Frontal cortex (tissue), 4 donors: ENCODE results near the gene AMPD3. TPM values are rescaled to one million over a fixed set of nuclear protein-coding genes. Genes with fewer than 3 reads are reported as not detected.
"Not testable (repeated sequence)": the region's sequence is repeated elsewhere in the genome, so short reads cannot be mapped to it uniquely, and the experiment has no call there.

ENCODE experiments used
- DNase-seq, 2 donors: peaks; one replicate each; pipeline ENCODE4 v3.0.0; 2012; ENCODE audit warnings: low spot score in 2 of 2
- FAIRE-seq: peaks from 2 replicates; lab custom pipeline; 2012; peaks lifted over from hg19 to GRCh38; lab: Jason Lieb, UNC
- total RNA-seq: library from RNA; depleted of rRNA; stranded (reverse); fragments of >200 nt; gene quantifications from one replicate; pipeline ENCODE4 v1.2.3, GENCODE V29; 2014
- donor health status: control.
- donor health status: control.
- donor health status: control.

AMPD3 gene
- total RNA-seq, 1 donor from 2014 or later: 0.82 TPM

- no peak for FAIRE-seq
- no peak for DNase-seq
Measured at GRCh38 chr11:10436224-10436623, 18.8 kb upstream of the AMPD3 start.

GRCh38 chr11:10436683-10437082, 18.4 kb upstream of the AMPD3 start:
- FAIRE-seq, DNase-seq: not testable (repeated sequence)

DNA sequence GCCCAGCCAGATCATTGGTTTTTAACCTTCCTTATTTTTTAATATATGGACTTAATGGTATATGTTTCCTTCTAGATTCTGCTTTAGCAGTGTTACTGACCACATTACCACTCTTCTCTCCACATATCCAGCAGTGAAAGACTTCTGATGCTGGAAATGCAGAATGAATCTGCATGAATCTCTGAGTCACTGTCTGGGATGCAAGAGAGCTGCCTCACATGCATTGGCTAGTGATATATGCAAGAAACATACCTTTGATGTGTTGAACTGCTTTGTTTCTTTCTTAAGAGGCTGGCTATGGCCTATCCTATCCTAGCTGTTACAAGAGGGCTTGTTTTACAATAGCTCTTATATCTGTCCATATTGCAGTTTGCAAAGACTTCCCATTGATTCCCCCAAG, 16.6 kb upstream of the AMPD3 start:
- FAIRE-seq (no peak), DNase-seq (no peak)

- no peak for DNase-seq
Measured at GRCh38 chr11:10439351-10439750, 15.7 kb upstream of the AMPD3 start.

GRCh38 chr11:10439924-10440323, 15.1 kb upstream of the AMPD3 start:
- no peak for DNase-seq

More at GRCh38 chr11:10439351-10439750, 15.7 kb upstream of the AMPD3 start:
- FAIRE-seq: no peak

GRCh38 chr11:10440401-10440800, 14.7 kb upstream of the AMPD3 start:
- FAIRE-seq (no peak), DNase-seq (no peak)

More at GRCh38 chr11:10439924-10440323, 15.1 kb upstream of the AMPD3 start:
- FAIRE-seq: no peak

- DNase-seq: no peak
- no peak for FAIRE-seq
Measured at GRCh38 chr11:10441091-10441490, 14.0 kb upstream of the AMPD3 start.

GRCh38 chr11:10441652-10442503, 13.2 kb upstream of the AMPD3 start:
- no peak for DNase-seq
- no peak for FAIRE-seq

DNA sequence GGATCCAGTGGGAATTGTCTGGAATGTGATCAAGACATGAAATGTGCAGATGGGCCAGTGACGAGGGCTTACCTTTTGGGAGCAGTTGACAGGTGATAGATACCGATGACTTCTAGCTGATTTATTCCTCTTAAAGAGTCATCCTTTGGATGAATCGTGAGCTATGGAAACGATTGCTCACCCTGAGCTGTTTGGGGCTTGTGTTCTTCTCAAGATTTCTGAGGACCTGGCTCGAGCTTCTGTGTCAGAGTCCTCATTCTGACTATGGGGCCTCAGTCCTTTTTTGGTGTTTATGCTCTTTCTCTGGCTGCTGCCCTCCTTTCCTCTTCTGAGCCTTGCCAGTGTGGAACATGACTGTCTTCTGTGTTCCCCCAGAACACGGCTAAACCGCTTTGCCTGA, 11.9 kb upstream of the AMPD3 start:
- FAIRE-seq: no peak
- no peak for DNase-seq

- peak; percentile 74 for FAIRE-seq
- DNase-seq: no peak
Measured at GRCh38 chr11:10443721-10444235, 11.3 kb upstream of the AMPD3 start.

GRCh38 chr11:10444725-10445315, 10.2 kb upstream of the AMPD3 start:
- no peak for DNase-seq
- FAIRE-seq: no peak

DNA sequence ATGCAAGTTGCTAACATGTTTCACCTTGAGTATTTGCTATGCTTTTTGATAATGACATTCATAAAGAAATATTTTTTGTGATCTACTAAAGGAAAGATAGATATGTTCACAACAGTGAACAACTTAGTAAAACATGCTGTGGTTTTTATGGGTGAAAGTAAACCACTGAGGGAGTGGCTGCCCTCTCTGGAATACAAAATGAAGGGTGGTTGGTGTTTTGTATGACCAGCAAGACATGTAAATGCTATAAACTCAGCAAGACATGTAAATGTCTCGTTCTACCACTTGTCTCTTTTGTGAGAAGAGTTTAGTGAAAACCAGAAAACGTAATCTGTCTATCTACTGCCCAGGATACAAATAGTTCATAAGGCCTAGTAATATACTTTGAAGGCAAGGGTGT, 7.6 kb upstream of the AMPD3 start:
- FAIRE-seq (no peak), DNase-seq (no peak)

DNA sequence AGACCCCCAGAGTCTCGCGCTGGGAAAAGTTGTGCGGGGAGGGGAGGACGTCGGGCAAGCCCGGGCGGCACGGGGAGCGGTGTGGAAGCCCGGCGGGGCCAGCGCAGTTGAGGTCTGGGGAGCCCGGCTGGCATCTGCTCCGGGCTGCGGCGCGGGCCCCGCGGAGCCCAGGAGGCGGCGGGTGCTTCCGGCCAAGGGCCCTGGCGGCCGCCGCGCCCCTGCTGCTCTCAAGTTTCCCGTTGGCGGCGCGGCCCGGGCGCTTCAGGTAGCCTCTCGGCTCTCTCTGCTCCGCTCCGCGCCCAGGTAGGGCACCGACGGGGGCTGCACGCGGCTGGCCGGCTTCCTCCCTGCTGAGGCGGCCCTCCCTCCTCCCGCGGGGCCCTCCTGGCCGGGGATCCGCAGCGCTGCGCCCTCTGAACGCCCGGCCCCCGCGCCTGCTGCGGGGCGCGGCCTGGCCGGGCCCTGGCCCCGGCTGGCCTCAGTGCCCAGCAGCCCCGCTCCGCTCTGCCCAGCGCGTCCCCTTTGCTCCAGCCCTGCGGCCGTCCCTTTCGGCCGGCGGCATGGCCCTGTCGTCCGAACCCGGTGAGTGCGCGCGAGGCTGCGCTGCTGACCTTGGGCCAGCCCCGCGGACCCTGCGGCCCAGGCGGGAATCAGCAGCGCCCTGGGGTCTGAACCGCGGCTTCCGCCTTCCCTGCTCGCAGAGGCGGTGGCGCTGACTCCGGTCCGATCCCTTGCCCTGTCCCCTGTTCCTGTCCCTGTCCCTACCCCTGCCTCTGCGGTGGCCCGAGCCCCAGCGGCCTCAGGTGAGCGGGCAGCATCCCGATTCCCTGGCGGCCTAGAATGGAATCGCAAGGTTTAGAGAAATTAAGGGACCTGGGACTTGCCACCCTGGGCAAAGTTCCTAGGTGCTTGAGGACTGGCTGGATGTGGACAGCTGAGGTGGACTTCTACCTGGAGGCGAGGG, 4.3 kb upstream of the AMPD3 start:
- FAIRE-seq (no peak), DNase-seq (peak; percentile 54 to 68)

- no peak for FAIRE-seq
- DNase-seq: no peak
Measured at GRCh38 chr11:10451426-10452116, 3.5 kb upstream of the AMPD3 start.

- FAIRE-seq (no peak), DNase-seq (peak; percentile 53 to 58)
Measured at GRCh38 chr11:10452211-10452767, 2.8 kb upstream of the AMPD3 start.

DNA sequence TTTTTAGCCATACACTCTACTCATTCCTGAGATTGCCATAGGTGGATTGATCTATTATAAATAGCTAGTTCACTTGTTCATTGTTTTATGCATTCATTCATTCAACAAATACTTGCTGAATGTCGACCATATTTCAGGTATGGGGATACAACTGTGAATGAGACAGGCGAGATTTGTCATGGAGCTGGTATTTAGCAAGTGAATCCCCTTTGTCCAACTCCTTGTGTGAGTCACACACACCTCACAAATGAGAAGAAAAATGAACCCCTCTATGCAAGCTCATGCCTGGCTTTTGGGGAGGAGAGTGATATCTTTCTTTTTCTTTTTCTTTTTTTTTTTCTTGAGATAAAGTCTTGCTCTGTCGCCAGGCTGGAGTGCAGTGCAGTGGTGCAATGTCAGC, 1.8 kb upstream of the AMPD3 start:
- FAIRE-seq: no peak
- DNase-seq: no peak

- no peak for FAIRE-seq
- peak in 1 of 2 donors; percentile 46 for DNase-seq
Measured at GRCh38 chr11:10455637-10456487, 798 bp downstream of the AMPD3 start.

DNA sequence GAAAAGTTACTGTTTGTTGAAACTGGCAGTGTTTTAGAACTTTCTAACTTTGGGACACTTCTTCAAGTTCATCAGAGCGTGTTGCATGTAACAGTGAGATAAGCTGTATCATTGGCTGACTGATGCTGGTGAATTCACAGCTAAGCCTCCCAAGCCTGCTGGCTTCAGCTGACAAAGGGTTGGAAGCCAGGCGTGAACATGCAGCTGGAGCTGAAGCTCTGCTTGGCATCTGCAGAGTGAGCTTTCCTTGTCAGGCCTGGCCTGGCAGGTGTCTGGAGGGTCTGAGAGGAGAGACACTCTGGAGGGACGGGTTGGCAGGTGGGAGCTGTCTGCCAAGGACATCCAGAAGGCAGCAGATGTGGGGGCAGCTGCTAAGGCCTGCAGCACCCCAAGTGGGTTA, 1.5 kb downstream of the AMPD3 start:
- DNase-seq (no peak), FAIRE-seq (no peak)
